ENCODE results near the gene RFX7.
A peak's percentile ranks its signal among the peaks of the same experiment; 100 is the strongest.

The RFX7 gene

GRCh38 chr15:56286213-56286612, 42.5 kb upstream of the RFX7 start:
- H3K27ac ChIP-seq (ENCODE audit: low read depth, low read length): no peak overlapping the region
- H3K9me3 ChIP-seq (ENCODE audit: insufficient read depth, low read length): no peaks in the 10 kb centered on the region
- no peak overlapping the region for H3K4me2 ChIP-seq (ENCODE audit: low read depth, low read length, poor library complexity, severe bottlenecking)
- H4K20me1 ChIP-seq (ENCODE audit: low read depth, low read length): no peaks in the 10 kb centered on the region
- H3K9ac ChIP-seq (ENCODE audit: low read length): no peak overlapping the region
- no peak overlapping the region for H2AFZ ChIP-seq (ENCODE audit: low read depth, low read length, severe bottlenecking)
- no peaks in the 10 kb centered on the region for H3K9me2 ChIP-seq (replicated peaks; ENCODE audit: insufficient read depth, low read length)
- H3K79me2 ChIP-seq (ENCODE audit: insufficient read depth, low read length): no peaks in the 10 kb centered on the region
- no peaks in the 10 kb centered on the region for H3F3A ChIP-seq (ENCODE audit: insufficient read depth)
- no peak for TF ChIP-seq EZH2phosphoT487 (conservative IDR thresholded peaks at IDR 0.05; ENCODE audit: low read length)
- TF ChIP-seq, protein P1, sequence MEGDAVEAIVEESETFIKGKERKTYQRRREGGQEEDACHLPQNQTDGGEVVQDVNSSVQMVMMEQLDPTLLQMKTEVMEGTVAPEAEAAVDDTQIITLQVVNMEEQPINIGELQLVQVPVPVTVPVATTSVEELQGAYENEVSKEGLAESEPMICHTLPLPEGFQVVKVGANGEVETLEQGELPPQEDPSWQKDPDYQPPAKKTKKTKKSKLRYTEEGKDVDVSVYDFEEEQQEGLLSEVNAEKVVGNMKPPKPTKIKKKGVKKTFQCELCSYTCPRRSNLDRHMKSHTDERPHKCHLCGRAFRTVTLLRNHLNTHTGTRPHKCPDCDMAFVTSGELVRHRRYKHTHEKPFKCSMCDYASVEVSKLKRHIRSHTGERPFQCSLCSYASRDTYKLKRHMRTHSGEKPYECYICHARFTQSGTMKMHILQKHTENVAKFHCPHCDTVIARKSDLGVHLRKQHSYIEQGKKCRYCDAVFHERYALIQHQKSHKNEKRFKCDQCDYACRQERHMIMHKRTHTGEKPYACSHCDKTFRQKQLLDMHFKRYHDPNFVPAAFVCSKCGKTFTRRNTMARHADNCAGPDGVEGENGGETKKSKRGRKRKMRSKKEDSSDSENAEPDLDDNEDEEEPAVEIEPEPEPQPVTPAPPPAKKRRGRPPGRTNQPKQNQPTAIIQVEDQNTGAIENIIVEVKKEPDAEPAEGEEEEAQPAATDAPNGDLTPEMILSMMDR (IDR thresholded peaks at IDR 0.05; ENCODE audit: insufficient read depth, low read length, poor library complexity, severe bottlenecking): peak; percentile 28
- H3K36me3 ChIP-seq (ENCODE audit: low read length): no peaks in the 10 kb centered on the region
- H3K4me3 ChIP-seq (ENCODE audit: insufficient read depth, low read length, poor library complexity, severe bottlenecking): no peak overlapping the region
- no peaks in the 10 kb centered on the region for H3K27me3 ChIP-seq (ENCODE audit: low read length)

- TF ChIP-seq, protein P1 (IDR thresholded peaks at IDR 0.05; ENCODE audit: insufficient read depth, low read length, poor library complexity, severe bottlenecking): no peak
- no peak for TF ChIP-seq EZH2phosphoT487 (conservative IDR thresholded peaks at IDR 0.05; ENCODE audit: low read length)
- H3K27ac ChIP-seq (ENCODE audit: low read depth, low read length): no peak overlapping the region
- no peaks in the 10 kb centered on the region for H3F3A ChIP-seq (ENCODE audit: insufficient read depth)
- no peak overlapping the region for H3K9ac ChIP-seq (ENCODE audit: low read length)
- H3K27me3 ChIP-seq (ENCODE audit: low read length): no peaks in the 10 kb centered on the region
- no peak overlapping the region for H2AFZ ChIP-seq (ENCODE audit: low read depth, low read length, severe bottlenecking)
- no peaks in the 10 kb centered on the region for H3K9me2 ChIP-seq (replicated peaks; ENCODE audit: insufficient read depth, low read length)
- no peak overlapping the region for H3K4me2 ChIP-seq (ENCODE audit: low read depth, low read length, poor library complexity, severe bottlenecking)
- no peaks in the 10 kb centered on the region for H4K20me1 ChIP-seq (ENCODE audit: low read depth, low read length)
- no peaks in the 10 kb centered on the region for H3K36me3 ChIP-seq (ENCODE audit: low read length)
- H3K79me2 ChIP-seq (ENCODE audit: insufficient read depth, low read length): no peaks in the 10 kb centered on the region
- no peaks in the 10 kb centered on the region for H3K9me3 ChIP-seq (ENCODE audit: insufficient read depth, low read length)
- H3K4me3 ChIP-seq (ENCODE audit: insufficient read depth, low read length, poor library complexity, severe bottlenecking): no peak overlapping the region
Measured at GRCh38 chr15:56281145-56281544, 37.5 kb upstream of the RFX7 start.

DNA sequence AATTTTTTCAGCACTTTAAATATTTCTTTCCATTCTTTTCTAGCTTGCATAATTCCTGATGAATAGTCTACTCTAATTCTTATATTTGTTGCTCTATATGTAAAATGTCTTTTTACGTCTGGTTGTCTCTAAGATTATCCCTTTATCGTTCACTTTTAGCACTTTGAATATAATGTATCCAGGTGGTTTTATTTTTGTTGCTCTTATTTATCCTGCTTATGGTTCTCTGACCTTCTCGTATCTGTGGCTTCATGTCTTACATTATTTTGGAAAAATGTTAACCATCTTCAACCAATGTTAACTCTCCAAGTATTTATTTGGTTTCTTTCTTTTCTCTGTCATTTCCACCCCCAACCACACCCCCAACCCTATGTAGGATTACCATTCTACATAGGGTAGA, 30.0 kb upstream of the RFX7 start:
- Histone ChIP-seq H3K27ac (ENCODE audit: low read depth, low read length) (no peak overlapping the region), H3K9me3 (ENCODE audit: insufficient read depth, low read length) (no peaks in the 10 kb centered on the region), H3K9ac (ENCODE audit: low read length) (no peak overlapping the region), H3K27me3 (ENCODE audit: low read length) (no peaks in the 10 kb centered on the region), H2AFZ (ENCODE audit: low read depth, low read length, severe bottlenecking) (no peak overlapping the region), H3F3A (ENCODE audit: insufficient read depth) (no peaks in the 10 kb centered on the region), H3K4me2 (ENCODE audit: low read depth, low read length, poor library complexity, severe bottlenecking) (no peak overlapping the region), H4K20me1 (ENCODE audit: low read depth, low read length) (no peaks in the 10 kb centered on the region), H3K9me2 (replicated peaks; ENCODE audit: insufficient read depth, low read length) (no peaks in the 10 kb centered on the region), H3K79me2 (ENCODE audit: insufficient read depth, low read length) (no peaks in the 10 kb centered on the region), H3K36me3 (ENCODE audit: low read length) (no peaks in the 10 kb centered on the region), H3K4me3 (ENCODE audit: insufficient read depth, low read length, poor library complexity, severe bottlenecking) (no peak overlapping the region)
- TF ChIP-seq, protein P1 (IDR thresholded peaks at IDR 0.05; ENCODE audit: insufficient read depth, low read length, poor library complexity, severe bottlenecking): no peak
- no peak for TF ChIP-seq EZH2phosphoT487 (conservative IDR thresholded peaks at IDR 0.05; ENCODE audit: low read length)

All from SU-DHL-6 (cell line).